ENCODE data around the gene IFIT5. TPM values are rescaled to one million over a fixed set of nuclear protein-coding genes. Genes with fewer than 3 reads are reported as not detected.

The IFIT5 gene
- total RNA-seq, 1 donor from 2014 or later = 9.1 TPM

DNA sequence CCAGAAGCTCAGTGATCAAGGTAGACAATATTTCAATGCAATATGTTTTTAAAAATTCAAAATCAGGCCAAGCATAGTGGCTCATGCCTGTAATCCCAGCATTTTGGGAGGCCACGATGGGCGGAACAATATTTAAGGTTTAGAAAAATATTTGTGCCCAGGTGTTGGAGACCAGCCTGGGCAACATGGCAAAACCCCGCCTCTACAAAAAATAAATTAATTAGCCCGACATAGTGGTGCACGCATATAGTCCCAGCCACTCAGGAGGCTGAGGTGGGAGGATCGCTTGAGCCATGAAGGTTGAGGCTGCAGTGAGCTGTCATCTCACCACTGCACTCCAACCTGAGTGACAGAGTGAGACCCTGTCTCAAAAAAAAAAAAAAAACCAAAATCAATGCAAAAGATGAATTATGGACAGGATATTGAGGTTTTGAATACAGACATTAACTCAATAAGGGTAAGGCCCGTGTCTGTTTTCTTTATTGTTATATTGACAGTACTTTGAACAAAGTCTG, 913 bp upstream of the IFIT5 start:
- Histone ChIP-seq H3K4me1 (peaks cover 32% of the 10 kb centered on the region), H3K27ac (peak overlapping the region; percentile 99), H3K9me3 (no peaks in the 10 kb centered on the region), H3K4me3 (no peak overlapping the region), H3K36me3 (peaks cover 0 to 9% of the 10 kb centered on the region in 2 donors), H3K27me3 (no peaks in the 10 kb centered on the region)
- DNase-seq (ENCODE audit: extremely low spot score in 2 of 2) = no peak
- no peak for TF ChIP-seq CTCF (IDR thresholded peaks at IDR 0.05)
- no peak for TF ChIP-seq POLR2AphosphoS5 (IDR thresholded peaks at IDR 0.05; ENCODE audit: insufficient read depth in 1 of 2, low read depth in 1 of 2)
- no peak for TF ChIP-seq POLR2A (IDR thresholded peaks at IDR 0.05)
- intact Hi-C loops (cut with DNase I) = no loop called here

GRCh38 chr10:89414879-89415821, 782 bp downstream of the IFIT5 start:
- Histone ChIP-seq H3K36me3 (peaks cover 0 to 9% of the 10 kb centered on the region in 2 donors), H3K9me3 (no peaks in the 10 kb centered on the region), H3K27me3 (no peaks in the 10 kb centered on the region), H3K4me1 (peaks cover 36% of the 10 kb centered on the region), H3K27ac (peak overlapping the region; percentile 99), H3K4me3 (peak overlapping the region; percentile 85 to 88)
- TF ChIP-seq POLR2A (IDR thresholded peaks at IDR 0.05) (no peak), POLR2AphosphoS5 (IDR thresholded peaks at IDR 0.05; ENCODE audit: insufficient read depth in 1 of 2, low read depth in 1 of 2) (peak; percentile 17 to 76)
- no peak for DNase-seq (ENCODE audit: extremely low spot score in 2 of 2)
- intact Hi-C loops (cut with DNase I) = no loop called here

GRCh38 chr10:89416465-89416864, 2.1 kb downstream of the IFIT5 start:
- DNase-seq (ENCODE audit: extremely low spot score in 2 of 2) = no peak
- intact Hi-C loops (cut with DNase I) = no loop called here
- H3K9me3 ChIP-seq = no peaks in the 10 kb centered on the region
- H3K4me1 ChIP-seq = peaks cover 36% of the 10 kb centered on the region
- peak overlapping the region; percentile 99 for H3K27ac ChIP-seq
- peaks cover 0 to 9% of the 10 kb centered on the region in 2 donors for H3K36me3 ChIP-seq
- TF ChIP-seq CTCF (IDR thresholded peaks at IDR 0.05) (no peak), POLR2AphosphoS5 (IDR thresholded peaks at IDR 0.05; ENCODE audit: insufficient read depth in 1 of 2, low read depth in 1 of 2) (no peak), POLR2A (IDR thresholded peaks at IDR 0.05) (no peak)
- H3K4me3 ChIP-seq = no peak overlapping the region
- H3K27me3 ChIP-seq = no peaks in the 10 kb centered on the region

- Histone ChIP-seq H3K4me3 (no peak overlapping the region), H3K9me3 (no peaks in the 10 kb centered on the region), H3K27ac (no peak overlapping the region), H3K4me1 (peaks cover 26% of the 10 kb centered on the region), H3K36me3 (peaks cover 0 to 9% of the 10 kb centered on the region in 2 donors), H3K27me3 (no peaks in the 10 kb centered on the region)
- intact Hi-C loops (cut with DNase I) = no loop called here
- no peak for DNase-seq (ENCODE audit: extremely low spot score in 2 of 2)
- TF ChIP-seq POLR2A (IDR thresholded peaks at IDR 0.05) (no peak), POLR2AphosphoS5 (IDR thresholded peaks at IDR 0.05; ENCODE audit: insufficient read depth in 1 of 2, low read depth in 1 of 2) (no peak), CTCF (IDR thresholded peaks at IDR 0.05) (no peak)
Observed at GRCh38 chr10:89419548-89419947, 5.2 kb downstream of the IFIT5 start.

GRCh38 chr10:89421018-89421476, 6.7 kb downstream of the IFIT5 start:
- intact Hi-C loops (cut with DNase I) = no loop called here
- Histone ChIP-seq H3K9me3 (no peaks in the 10 kb centered on the region), H3K4me3 (no peak overlapping the region), H3K27ac (no peak overlapping the region), H3K27me3 (no peaks in the 10 kb centered on the region), H3K4me1 (peaks cover 21% of the 10 kb centered on the region), H3K36me3 (peaks cover 0 to 9% of the 10 kb centered on the region in 2 donors)
- DNase-seq (ENCODE audit: extremely low spot score in 2 of 2) = no peak
- TF ChIP-seq POLR2A (IDR thresholded peaks at IDR 0.05) (no peak), CTCF (IDR thresholded peaks at IDR 0.05) (no peak), POLR2AphosphoS5 (IDR thresholded peaks at IDR 0.05; ENCODE audit: insufficient read depth in 1 of 2, low read depth in 1 of 2) (peak in 1 of 2 donors; percentile 72)

Data from vagina (tissue), 2 donors.